ENCODE measurements around the gene ST3GAL4.
"Not testable (repeated sequence)": the region's sequence is repeated elsewhere in the genome, so short reads cannot be mapped to it uniquely, and the experiment has no call there.

Gene ST3GAL4

DNA sequence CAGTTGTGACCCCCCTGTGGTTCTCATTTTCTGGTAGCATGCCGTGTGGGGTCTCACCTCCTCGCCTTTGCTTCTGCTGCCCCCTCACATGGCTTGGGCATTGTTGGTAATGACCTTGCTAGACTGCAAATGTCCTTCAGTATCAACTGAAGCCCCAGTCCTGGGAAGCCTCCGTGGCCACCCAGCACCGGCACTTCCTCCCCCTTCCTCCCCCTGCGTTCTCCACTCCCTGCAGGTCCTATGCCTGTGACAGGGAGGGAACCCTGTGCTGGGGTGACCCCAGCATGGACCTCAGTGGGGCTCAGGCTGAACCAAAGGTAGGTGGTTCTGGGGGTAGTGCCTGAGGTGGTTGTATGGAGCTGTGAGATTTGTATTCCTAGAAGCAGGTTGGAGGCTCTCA lies 5.9 kb downstream of the ST3GAL4 start:
- no peak for DNase-seq (ENCODE audit: extremely low read depth in 1 of 2, low read depth in 1 of 2)

DNA sequence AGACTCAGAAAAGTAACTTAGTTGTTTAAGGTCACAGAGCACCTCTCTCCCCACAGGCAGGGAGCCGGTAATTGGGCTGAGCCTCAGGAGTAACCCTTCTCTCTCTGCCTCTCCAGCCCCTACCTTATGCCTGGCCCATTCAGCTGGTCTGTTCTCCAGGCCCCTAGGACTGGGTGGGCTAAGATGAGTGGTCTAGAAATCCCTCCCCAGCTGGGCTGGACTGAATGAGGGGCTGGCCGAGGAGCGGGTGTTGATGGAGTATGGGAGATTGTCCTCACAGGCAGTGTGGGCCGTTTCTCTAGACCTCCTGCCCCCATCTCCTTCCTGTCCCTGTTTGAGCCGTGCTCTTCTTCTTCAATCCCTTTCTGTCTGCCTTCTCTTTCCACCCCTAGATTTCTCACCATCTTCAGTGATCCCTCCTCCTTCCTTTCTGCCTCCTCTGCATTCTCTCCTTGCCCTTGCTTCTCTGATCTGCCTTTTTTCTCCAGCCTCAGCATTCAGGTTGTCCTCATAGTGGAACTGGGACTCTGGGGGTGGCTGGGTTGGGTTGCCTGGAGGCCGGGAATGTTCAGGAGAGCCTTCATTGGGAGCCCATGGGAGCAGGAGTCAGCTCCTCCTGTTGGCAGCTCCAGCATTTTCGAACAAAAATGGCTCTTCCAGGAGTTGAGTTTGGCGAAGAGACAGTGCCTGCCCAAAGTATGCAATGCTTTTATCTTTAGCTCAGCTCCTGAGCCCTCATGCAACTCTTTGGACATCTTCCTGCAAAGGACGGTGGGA lies 7.6 kb downstream of the ST3GAL4 start:
- no peak for DNase-seq (ENCODE audit: extremely low read depth in 1 of 2, low read depth in 1 of 2)

DNA sequence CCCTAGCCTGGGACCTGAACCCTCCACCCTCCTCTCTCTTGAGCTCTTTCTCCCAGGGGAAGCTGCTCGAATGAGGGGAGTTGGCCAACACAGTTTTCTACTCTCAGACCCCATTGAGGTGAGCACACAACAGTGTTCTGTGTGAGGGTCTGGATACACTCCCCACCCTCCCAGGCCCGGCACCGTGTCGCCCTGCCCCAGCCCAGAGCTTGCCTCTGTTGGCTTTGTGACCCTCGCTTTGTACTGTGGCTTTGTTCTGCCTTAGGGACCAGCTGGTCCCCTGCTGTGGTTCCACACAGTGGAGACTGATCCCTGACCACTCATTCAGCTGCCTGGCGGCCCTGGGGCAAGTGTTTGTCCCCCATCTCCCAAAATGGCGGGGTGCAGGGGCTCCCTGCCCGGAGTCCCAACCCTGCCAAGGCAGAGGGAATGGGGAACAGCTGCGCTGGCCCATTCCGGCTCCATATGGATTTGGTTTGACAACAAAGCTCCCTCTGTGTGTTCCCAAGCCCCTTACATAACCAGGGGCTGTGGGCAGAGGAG lies 8.3 kb downstream of the ST3GAL4 start:
- DNase-seq (ENCODE audit: extremely low read depth in 1 of 2, low read depth in 1 of 2), result no peak

GRCh38 chr11:126364735-126365134 lies 9.2 kb downstream of the ST3GAL4 start:
- DNase-seq (ENCODE audit: extremely low read depth in 1 of 2, low read depth in 1 of 2), result not testable (repeated sequence)

DNA sequence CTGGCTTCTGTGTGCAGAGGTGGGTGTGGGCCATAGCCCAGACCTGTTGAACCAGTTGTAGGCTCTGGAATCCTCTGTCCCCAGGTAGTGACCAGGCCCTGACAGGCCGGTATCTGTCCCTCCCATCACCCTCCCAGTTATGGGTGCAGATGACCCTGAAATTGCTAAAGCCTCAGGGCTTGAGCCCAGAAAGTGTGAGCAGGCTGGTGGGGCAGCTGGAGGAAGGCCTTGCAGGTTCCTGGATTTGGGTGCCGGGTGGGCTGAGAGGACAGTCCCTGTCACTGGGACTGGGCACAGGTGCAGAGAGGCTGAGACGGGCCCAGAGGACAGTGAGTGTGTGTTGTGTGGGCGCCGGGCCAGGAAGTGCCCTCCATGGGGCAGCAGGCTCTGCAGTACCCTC lies 10.0 kb downstream of the ST3GAL4 start:
- DNase-seq (ENCODE audit: extremely low read depth in 1 of 2, low read depth in 1 of 2), result not testable (repeated sequence)

DNA sequence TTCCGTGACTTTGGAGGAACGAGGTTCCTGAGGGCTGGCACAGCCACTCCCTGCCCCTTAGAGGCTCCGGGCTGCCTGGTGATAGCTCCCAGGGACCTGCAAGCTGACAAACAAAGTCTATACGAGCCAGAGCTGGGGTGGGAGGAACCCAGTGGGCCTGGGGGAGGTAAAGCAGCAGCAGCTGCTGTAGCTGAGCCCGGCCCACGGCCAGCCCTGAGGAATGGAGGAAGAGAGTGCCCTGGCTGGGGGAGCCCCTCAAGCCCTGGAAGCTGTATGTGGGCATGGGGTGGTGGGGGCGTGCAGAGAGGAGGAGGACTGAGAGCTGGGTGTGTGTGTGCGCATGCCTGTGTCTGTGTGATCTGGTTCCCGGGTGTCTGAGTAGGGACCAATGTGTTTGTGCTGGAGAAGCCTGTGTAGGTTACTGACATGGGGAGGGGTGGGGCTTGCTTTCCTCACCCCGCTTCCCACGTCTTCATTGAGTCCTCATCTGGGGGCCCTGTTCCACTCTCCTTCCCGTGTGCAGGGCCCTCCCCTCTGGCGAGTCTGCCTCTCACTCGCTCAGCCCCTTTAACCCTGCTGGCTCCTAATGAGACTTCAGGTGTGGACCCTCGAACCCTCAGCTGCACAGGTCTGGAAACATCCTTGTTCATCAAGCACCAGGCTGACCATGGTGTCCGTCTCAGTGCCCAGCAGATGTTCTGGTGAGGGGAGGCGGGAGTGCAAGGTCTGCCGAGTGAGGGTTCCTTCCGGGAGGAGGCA lies 10.8 kb downstream of the ST3GAL4 start:
- DNase-seq (ENCODE audit: extremely low read depth in 1 of 2, low read depth in 1 of 2), result no peak

- DNase-seq (ENCODE audit: extremely low read depth in 1 of 2, low read depth in 1 of 2), result not testable (repeated sequence)
These were observed 11.6 kb downstream of the ST3GAL4 start for GRCh38 chr11:126366823-126367654.

GRCh38 chr11:126367806-126368205 lies 12.3 kb downstream of the ST3GAL4 start:
- not testable (repeated sequence) for DNase-seq (ENCODE audit: extremely low read depth in 1 of 2, low read depth in 1 of 2)

DNA sequence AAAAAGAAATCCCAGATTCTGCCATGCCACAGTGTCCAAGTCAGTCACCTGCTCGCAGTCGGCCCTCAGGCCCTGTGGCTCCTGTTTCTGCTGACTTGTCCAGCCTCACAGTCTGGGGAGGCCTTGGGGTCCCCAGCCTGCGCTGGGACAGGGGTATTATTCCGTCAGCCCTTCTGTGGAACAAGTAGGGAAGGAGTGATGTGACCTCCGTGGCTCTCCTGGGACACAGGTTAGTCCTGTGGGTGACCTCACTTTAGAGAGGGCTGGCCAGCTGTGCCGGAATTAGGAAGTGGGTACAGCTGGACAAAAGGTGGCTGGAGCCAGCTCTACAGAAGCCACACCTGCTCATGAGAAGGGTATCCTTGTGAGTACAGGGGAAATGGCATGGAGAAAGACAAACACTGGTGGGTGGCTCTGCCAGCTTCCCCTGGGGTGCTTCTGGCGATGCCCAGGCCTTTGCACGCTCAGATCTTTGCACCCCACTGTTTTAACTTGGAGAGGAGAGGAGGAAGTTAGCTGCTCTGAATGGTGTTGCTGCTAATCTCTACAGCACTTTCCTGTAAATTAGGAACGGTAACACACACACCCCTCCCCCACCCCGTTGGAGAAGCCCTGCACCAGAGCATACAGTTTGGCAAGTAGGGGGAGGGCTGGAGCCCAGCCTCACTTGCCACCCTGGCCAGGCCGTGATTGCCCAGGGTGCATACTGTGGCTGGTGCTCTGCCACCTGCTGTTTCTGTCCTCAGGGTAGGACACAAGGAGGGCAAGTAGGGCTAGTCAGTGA lies 13.0 kb downstream of the ST3GAL4 start:
- not testable (repeated sequence) for DNase-seq (ENCODE audit: extremely low read depth in 1 of 2, low read depth in 1 of 2)

- no peak for DNase-seq (ENCODE audit: extremely low read depth in 1 of 2, low read depth in 1 of 2)
These were observed 14.5 kb downstream of the ST3GAL4 start for GRCh38 chr11:126370016-126370415.

GRCh38 chr11:126371595-126371994 lies 16.1 kb downstream of the ST3GAL4 start:
- no peak for DNase-seq (ENCODE audit: extremely low read depth in 1 of 2, low read depth in 1 of 2)

DNA sequence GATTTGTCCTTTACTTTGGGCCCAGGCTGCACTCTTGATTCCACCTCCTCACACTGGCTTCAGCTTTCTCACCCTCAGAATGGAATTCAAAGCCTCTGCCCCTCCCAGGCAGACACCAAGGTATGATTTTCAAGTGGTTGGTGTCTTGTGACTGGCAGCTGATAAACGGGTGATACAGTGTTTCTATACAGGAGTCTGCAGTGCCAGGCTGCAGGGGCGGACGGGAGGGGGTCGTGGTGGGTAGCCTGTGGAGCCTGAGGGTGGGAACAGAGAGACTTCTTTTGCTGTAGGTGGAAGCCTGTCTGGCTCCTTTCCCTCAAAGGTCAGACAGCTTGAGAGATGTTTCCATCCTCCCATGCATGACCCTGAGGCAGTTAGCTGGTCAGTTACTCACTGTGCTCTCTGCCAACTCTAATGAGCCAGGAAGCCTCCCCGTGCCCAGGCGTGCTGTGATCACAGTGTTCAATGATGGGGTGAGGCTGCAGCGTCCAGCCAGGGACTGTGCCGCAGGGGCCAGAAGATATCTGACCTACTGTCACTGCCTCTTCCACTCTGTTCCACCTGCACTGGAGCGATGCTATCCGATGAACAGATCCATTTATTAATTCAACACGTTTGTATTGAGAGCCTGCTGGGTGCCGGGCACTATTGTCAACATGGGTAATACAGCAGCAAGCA lies 18.0 kb downstream of the ST3GAL4 start:
- not testable (repeated sequence) for DNase-seq (ENCODE audit: extremely low read depth in 1 of 2, low read depth in 1 of 2)

GRCh38 chr11:126374562-126375300 lies 19.2 kb downstream of the ST3GAL4 start:
- DNase-seq (ENCODE audit: extremely low read depth in 1 of 2, low read depth in 1 of 2), result not testable (repeated sequence)

- DNase-seq (ENCODE audit: extremely low read depth in 1 of 2, low read depth in 1 of 2), result no peak
These were observed 20.2 kb downstream of the ST3GAL4 start for GRCh38 chr11:126375726-126376125.

DNA sequence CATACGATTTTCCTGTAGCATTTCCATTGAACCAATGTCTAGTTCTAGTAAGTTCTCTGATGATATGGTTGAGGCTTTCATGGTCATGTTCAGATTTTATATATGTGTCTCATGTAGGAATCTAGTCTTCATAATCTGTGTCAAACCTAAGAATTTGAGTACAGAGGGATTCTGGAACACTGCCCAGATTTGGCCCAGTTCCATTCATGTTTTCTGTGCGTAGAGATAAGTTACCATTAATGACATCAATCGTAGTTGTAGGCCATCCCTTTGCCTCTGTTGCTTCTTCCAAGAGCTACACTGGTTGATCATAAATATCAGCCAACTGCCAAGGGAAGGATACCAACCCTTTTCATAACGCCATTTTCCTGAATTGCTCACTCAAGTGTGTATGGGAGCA lies 23.3 kb downstream of the ST3GAL4 start:
- no peak for DNase-seq (ENCODE audit: extremely low read depth in 1 of 2, low read depth in 1 of 2)

DNA sequence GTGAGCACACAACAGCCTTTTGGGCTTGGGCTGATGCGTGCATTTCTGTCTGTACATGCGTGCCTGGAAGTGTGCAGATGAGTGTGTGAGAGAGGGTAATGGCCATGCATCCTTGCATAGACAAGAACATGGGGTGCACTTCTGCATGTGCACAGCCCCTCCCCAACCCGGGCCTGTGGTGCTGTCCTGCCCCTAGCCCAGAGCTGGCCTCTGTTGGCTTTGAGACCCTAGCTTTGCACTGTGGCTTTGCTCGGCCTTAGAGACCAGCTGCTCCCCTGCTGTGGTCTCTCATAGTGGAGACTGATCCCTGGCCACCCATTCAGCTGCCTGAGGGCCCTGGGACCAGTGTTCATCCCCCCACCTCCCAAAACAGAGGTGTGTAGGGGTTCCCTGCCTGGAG lies 25.4 kb downstream of the ST3GAL4 start:
- DNase-seq (ENCODE audit: extremely low read depth in 1 of 2, low read depth in 1 of 2), result no peak

DNA sequence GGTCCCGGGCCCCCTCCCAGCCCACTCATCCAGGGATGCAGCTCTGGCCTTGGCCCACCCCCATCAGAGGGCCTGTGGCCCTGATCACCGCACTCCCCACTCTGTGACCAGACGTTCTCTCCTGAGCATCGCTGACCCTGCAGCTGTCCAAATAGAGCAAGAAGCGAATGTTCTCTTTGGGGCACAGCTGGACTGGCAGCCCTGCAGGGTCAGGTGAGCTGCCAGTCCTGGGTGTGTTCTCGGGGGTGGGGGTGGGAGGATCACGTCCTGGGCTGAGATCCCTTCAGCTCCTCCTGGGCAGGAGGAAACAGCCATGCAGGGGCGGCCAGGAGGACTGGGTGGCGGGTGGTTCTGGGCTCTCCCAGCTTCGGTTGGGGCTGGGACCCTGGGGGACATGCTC lies 26.5 kb downstream of the ST3GAL4 start:
- DNase-seq (ENCODE audit: extremely low read depth in 1 of 2, low read depth in 1 of 2), result not testable (repeated sequence)

- not testable (repeated sequence) for DNase-seq (ENCODE audit: extremely low read depth in 1 of 2, low read depth in 1 of 2)
These were observed 27.2 kb downstream of the ST3GAL4 start for GRCh38 chr11:126382641-126383040.
